Endothelial cell of umbilical vein (primary cell): Measurements from ENCODE around the gene TMEM8B.

Experiments
- CTCF ChIP-seq, 2 donors: IDR thresholded peaks; 1 replicate in 1 of 2; 2 replicates in 1 of 2; pipeline ENCODE4 v1.5.1; 2011; ENCODE audit warnings: low read length in 2 of 2, mild to moderate bottlenecking in 2 of 2, moderate library complexity in 2 of 2, control low read depth in 1 of 2, inconsistent platforms in 1 of 2, low read depth in 1 of 2; ENCODE audit not compliant: insufficient read depth in 1 of 2; ENCODE audit errors: extremely low read depth in 1 of 2
- TF ChIP-seq, protein P1 (sequence below): IDR thresholded peaks from 2 replicates; pipeline ENCODE4 v1.6.1; 2011; ENCODE audit not compliant: insufficient read depth, insufficient read length

DNA sequence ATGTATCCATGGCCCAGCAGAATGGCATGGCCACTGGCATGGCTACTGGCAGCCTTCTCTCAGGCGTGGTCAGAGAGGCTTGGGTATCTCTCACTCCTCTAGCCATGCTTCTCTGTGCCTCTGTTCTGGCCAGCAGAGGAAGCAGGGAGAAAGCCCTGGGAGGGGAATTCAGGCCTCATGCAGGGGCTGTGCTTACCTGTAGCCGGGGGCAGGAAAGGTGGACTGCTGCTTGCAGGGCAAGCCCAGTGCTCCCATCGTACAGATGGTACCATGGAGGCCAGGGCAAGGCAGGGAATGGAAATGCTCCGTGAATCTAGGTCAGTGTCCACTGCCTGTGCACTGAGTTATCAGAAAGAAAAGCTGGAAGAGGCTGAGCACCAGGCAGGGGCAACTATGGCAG, 38.5 kb downstream of the TMEM8B start:
- TF ChIP-seq, protein P1, sequence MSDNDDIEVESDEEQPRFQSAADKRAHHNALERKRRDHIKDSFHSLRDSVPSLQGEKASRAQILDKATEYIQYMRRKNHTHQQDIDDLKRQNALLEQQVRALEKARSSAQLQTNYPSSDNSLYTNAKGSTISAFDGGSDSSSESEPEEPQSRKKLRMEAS, result no peak
- TF ChIP-seq CTCF (IDR thresholded peaks at IDR 0.05; ENCODE audit: extremely low read depth in 1 of 2, insufficient read depth in 1 of 2, low read depth in 1 of 2, low read length in 2 of 2), result no peak
